Inflammatory macrophage treated with lipopolysaccharide for 1 hour (primary cell): ENCODE measurements around the gene GATA3.

Source experiments
- DNase-seq, 2 donors: peaks; one replicate each; pipeline ENCODE4 v3.0.0-alpha.2; 2020 to 2022

GATA3 gene

GRCh38 chr10:8102708-8103401, 48.4 kb downstream of the GATA3 start:
- DNase-seq, result no peak

DNA sequence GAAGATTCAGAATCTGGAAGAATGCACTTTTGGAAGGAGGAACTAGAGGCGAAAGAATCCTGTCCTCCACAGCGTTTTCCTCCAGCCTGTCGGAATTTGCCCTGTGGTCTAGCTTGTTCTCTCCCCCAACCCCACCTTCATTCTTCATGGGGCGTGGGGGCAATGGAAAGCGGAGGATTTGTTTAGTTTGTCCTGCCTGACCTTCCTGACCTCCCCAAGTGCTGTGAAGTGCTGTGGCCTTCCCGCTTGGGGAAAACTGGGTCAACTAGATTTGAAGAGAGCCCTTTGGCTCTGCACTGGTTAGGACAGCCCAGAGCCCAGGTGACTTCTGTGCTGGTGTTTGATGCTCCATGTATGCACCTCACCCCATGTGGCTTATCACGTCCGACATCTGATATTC, 49.1 kb downstream of the GATA3 start:
- no peak for DNase-seq

DNA sequence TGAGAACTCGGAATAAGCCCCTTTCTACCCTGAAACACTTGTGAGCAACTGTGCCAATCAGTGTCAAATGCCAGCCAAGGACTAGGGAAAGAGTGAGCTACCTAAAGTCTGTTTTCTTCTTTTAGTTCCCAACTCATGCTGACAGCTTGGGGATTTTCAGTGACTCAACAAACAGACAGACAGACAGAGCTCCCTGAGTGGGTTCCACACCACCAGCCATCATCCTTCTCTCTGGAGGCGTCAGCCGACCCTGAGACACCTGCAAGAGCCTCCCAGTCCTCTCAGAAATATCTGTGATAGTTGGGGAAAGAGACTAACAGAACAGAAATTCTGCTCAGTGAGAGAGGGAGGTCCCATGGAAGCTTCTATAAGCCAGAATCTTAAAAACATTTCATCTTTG, 49.5 kb downstream of the GATA3 start:
- no peak for DNase-seq

GRCh38 chr10:8104721-8105120, 50.2 kb downstream of the GATA3 start:
- no peak for DNase-seq

- DNase-seq, result no peak
These were observed 51.4 kb downstream of the GATA3 start for GRCh38 chr10:8105932-8106331.

- DNase-seq, result no peak
These were observed 57.9 kb downstream of the GATA3 start for GRCh38 chr10:8112230-8112905.

DNA sequence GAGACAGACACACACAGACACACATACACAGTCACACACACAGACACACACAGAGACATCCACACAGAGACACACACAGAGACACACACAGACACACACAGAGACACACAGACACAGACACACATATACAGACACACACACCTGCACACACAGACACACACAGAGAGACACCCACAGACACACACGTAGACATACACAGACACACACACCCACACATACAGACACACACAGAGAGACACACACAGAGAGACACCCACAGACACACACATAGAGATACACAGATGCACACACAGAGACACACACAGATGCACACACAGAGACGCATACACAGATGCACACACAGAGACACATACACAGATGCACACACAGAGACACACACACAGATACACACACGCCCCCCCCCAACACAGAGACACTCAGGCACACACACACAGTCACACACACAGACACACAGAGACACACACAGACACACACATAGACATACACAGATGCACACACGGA, 58.5 kb downstream of the GATA3 start:
- DNase-seq, result no peak

DNA sequence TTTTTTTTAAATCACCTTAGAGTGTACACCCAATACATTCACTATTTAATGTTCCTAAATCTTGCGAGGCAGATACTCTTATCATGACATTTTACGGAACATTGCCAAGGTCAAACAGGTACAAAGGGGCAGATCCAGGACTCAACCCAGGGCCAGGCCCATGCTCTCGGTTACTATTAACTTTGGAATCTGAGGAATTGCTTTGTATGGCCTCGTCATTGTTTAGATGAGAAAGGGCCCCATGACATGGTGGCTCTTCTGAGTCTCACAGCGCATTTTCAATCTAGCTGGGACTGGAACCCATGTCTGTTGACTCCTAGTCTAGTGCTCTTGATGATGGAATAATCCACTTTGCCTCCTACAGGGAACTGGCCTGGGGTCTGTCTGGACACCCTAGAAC, 59.1 kb downstream of the GATA3 start:
- no peak for DNase-seq

- DNase-seq, result no peak
These were observed 60.5 kb downstream of the GATA3 start for GRCh38 chr10:8114741-8115617.

GRCh38 chr10:8115618-8115980, 61.1 kb downstream of the GATA3 start:
- no peak for DNase-seq

GRCh38 chr10:8116474-8116873, 62.0 kb downstream of the GATA3 start:
- DNase-seq, result no peak

DNA sequence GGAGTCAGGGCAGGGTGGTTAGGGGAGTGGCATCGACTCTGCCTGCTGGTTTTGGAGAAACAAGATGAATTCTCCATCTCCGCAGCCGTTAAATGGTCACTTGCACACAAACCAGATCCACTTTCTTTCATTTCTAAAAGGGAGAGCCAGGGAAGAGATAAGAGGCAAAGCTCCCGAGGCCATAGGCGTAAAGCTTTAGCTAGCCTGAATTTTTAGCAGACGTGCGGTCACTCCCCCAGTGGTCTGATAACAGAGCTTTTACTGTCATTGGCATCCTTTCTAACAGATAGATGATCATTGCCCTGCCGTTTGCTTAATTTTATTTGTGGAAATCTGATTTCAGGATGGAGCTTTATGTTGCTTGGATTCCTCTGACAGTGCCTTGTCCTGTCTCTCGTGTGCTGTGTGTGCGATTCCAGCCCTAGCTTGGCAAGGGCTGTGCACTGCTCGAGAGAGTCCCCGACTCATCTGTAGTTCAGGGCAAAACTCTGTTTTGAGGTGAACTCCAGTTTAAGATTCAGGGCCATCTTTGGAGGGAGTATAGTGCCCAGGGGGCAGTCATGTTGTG, 62.5 kb downstream of the GATA3 start:
- no peak for DNase-seq

DNA sequence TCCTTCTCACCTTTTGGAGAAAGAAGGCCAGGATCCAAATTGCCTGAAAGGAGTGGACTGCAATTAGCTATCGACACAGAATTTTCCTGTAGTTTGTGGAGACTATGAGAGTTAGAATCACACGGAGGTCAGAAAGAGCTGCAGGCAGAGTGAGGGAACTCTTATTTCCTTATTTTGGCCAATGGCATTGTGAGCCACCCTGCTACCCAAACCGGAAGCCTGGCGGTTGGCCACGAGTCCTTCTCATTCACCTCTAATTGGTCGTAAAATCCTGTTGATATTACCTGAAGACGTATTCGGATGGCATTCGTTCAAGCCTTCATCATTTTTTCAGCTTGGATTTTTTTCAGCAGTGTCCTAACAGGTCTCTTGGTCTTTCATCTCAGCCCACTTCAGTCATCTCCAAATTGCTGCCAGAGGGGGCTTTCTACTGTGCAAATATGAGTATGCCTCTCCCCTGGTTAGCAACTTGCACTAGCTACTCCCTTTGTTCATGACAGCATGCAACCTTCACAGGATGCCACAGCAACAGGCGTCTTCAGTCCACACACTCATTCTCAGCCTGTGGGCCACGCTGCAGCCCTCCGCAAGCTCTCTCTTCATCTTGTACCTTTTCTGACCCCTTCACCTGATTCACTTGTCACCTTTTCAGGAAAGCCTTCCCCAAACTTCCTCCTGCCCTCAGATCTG, 66.9 kb downstream of the GATA3 start:
- no peak for DNase-seq

DNA sequence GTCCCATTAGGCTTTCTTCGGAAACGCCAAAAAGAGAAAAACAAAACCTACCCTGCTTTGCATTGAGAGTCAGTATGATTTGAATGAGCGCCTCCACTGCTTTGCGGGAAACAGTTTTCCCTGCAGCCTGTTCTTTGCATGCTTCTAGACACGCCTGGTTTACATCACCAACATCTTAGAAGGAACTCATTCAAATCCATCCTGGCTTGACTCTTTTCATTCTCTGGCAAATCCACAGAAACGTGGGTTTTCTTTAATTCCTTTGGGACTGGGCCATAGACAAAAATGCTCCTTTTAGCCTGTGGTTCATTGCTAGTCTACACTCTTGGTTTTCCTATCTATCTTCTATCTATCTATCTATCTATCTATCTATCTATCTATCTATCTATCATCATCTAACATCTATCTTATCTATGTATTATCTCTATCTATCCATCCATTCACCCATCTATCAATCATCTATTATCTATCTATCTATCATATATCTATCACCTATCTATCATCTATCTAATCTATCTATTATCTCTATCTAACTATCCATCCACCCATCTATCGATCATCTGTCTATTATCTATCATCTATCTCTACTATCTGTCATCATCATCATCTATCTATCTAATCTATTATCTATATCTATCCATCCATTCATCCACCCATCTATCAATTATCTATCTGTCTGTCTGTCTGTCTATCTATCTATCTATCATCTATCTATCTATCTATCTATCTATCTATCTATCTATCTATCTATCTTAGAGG, 68.3 kb downstream of the GATA3 start:
- DNase-seq, result no peak

GRCh38 chr10:8124436-8124835, 69.9 kb downstream of the GATA3 start:
- no peak for DNase-seq
